ENCODE results near the gene TH. TPM values are rescaled to one million over a fixed set of nuclear protein-coding genes. Genes with fewer than 3 reads are reported as not detected.

Gene TH
- total and polyA plus RNA-seq, 2 experiments from 2014 or later = 0.34 TPM; not detected in 1

DNA sequence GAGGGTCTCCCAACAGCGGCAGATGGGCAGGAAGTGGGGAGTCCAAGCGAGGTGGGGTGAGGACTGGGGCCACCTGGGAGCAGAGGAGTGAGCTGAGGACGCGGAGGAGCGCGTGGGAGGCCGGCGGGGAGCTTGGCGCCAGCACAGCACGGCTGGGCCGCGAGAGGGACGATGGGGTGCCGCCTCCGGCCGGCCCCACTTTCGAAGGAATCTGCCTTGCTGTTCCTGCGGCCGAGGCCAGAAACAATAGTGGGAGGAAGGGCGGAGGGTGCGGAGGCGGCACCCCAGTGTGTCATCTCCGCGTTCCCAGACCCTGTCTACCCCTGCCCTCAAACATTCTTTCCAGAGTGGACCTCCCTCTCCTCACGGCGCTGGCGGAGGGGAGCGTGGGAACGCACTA lies 16.1 kb downstream of the TH start:
- Histone ChIP-seq H4K20me1 (replicated peaks; ENCODE audit: insufficient read depth) (no peaks in the 10 kb centered on the region), H2AFZ (no peak overlapping the region), H3K4me3 (no peak overlapping the region), H3K27me3 (ENCODE audit: insufficient read depth) (no peaks in the 10 kb centered on the region), H3K4me2 (no peak overlapping the region), H3K36me3 (ENCODE audit: insufficient read depth) (no peaks in the 10 kb centered on the region), H3F3A (replicated peaks; ENCODE audit: low read depth) (no peaks in the 10 kb centered on the region), H3K9me2 (ENCODE audit: insufficient read depth) (no peaks in the 10 kb centered on the region), H3K27ac (ENCODE audit: low read depth) (no peak overlapping the region), H3K4me1 (ENCODE audit: insufficient read depth) (no peaks in the 10 kb centered on the region; the same call in 1 of the 2 replicates), H3K79me2 (replicated peaks; ENCODE audit: insufficient read depth) (no peaks in the 10 kb centered on the region)
- peaks cover 2% of the 10 kb centered on the region; the same call in 2 of the 3 replicates for H3K4me1 Mint-ChIP-seq
- DNase-seq (ENCODE audit: low spot score) = no peak
- H3K27me3 Mint-ChIP-seq (ENCODE audit: insufficient read depth, low read depth, poor library complexity) = peaks cover 6% of the 10 kb centered on the region
- no peaks in the 10 kb centered on the region for H3K36me3 Mint-ChIP-seq (ENCODE audit: low read depth)
- H3K4me3 Mint-ChIP-seq = no peak overlapping the region
- ATAC-seq = no peak
- TF ChIP-seq ETS1 (IDR thresholded peaks at IDR 0.05) (no peak), REST (IDR thresholded peaks at IDR 0.05; ENCODE audit: unreplicated experiment) (no peak), POLR2AphosphoS5 (IDR thresholded peaks at IDR 0.05; ENCODE audit: low read depth) (no peak), JUNB (IDR thresholded peaks at IDR 0.05; ENCODE audit: unreplicated experiment) (no peak), EZH2 (IDR thresholded peaks at IDR 0.05; ENCODE audit: low read depth, unreplicated experiment) (no peak), ZNF114 (CRISPR knock-in tag; IDR thresholded peaks at IDR 0.05) (no peak), CREB1 (CRISPR knock-in tag; IDR thresholded peaks at IDR 0.05; ENCODE audit: low read depth) (no peak), NANOG (IDR thresholded peaks at IDR 0.05; ENCODE audit: borderline replicate concordance) (no peak), ZNF462 (CRISPR knock-in tag; IDR thresholded peaks at IDR 0.05) (no peak)
- no peak overlapping the region for H3K27ac Mint-ChIP-seq
- H3K9me3 Mint-ChIP-seq = no peaks in the 10 kb centered on the region

Data from GM23338 (cell line).